GM12872 (cell line): Measurements from ENCODE around the gene PRKAB1.

Experiments used
- TF ChIP-seq, protein P1 (sequence below): IDR thresholded peaks from 3 replicates; pipeline ENCODE4 v1.5.1; 2011; ENCODE audit warnings: low read depth, mild to moderate bottlenecking, low read length, moderate library complexity; ENCODE audit not compliant: insufficient read depth

Gene PRKAB1

DNA sequence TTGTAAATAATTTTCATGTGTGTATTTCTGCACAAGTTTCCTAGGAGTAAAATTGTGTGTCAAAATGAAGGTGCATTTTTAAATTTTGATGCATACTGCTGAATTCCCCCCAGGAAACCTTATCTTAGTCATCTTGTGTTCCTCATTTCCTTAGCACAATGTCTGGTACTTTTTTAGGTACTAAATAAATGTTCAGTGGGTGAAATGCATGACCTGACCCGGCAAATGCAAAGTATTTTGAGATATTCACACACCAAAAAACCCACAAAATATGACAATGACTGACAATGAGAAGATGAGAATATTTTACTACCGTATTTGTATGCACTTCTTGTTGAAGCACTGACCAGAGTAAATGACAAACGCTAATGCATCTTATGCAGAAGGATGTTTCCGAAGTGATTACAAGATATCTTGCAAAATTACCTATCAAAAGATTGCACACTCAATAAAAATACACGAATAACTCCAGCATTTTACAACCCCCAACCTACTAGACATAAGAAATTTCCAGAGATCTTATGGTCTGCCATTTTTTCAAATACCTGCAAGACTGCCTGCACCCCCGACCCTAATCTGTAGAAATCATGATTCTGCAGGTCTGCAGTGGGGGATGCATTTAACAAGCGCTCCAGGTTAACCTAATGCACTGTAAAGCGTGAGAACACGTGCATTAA lies 895 bp upstream of the PRKAB1 start:
- TF ChIP-seq, protein P1, sequence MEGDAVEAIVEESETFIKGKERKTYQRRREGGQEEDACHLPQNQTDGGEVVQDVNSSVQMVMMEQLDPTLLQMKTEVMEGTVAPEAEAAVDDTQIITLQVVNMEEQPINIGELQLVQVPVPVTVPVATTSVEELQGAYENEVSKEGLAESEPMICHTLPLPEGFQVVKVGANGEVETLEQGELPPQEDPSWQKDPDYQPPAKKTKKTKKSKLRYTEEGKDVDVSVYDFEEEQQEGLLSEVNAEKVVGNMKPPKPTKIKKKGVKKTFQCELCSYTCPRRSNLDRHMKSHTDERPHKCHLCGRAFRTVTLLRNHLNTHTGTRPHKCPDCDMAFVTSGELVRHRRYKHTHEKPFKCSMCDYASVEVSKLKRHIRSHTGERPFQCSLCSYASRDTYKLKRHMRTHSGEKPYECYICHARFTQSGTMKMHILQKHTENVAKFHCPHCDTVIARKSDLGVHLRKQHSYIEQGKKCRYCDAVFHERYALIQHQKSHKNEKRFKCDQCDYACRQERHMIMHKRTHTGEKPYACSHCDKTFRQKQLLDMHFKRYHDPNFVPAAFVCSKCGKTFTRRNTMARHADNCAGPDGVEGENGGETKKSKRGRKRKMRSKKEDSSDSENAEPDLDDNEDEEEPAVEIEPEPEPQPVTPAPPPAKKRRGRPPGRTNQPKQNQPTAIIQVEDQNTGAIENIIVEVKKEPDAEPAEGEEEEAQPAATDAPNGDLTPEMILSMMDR, result no peak

DNA sequence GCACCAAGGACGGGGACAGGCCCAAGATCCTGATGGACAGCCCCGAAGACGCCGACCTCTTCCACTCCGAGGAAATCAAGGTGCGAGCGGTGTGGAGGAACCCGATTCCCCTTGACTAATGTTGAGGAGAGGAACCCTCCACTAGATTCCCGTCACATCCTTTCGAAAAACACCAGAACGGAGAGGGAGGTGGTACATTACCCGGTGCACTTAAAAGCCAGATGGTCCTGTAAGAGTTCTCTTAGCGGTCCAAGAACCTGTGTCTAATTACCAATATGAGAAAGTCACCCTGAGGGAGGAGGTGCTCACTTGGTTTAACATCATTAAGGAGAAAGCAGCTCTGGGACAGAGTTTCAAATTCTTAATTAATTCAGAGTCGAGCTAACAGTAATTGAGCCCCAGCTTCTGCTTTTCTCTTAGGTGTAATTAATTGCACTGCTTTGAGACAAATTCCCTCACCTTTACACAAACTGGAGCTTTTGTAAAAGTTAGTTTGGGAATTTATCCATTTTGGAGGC lies 450 bp downstream of the PRKAB1 start:
- TF ChIP-seq, protein P1, result no peak

DNA sequence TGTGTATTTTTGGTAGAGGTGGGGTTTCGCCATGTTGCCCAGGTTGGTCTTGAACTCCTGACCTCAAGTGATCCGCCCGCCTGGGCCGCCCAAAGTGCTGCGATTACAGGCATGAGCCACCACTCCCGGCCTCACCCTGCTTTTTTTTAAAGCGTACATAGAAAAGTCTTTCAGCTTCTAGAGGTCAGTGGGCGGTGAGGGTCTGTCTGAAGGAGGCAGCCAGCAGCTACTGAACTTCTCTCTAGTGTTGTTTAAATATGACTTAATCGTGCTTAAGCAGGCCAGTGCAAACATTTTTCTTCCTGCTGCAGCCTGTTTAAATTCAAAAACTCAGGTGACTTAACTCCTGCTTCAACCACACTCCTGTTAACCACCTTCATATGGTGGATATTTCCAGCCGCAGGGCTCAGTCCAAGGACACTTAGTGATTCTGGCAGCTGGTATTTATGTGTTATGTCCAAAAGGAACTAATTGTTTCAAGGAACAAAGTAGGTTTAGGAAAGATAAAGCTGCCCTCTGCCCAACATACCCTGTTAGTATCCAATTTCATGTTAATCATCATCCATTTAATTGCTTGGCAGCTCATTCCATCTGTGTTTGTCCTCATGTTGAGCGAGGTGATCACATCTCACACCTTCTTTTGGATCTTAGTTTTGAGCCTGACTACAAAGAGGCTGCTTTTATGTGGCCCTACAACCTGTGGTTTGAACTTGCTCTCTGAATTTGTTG lies 2.0 kb downstream of the PRKAB1 start:
- TF ChIP-seq, protein P1, result no peak

DNA sequence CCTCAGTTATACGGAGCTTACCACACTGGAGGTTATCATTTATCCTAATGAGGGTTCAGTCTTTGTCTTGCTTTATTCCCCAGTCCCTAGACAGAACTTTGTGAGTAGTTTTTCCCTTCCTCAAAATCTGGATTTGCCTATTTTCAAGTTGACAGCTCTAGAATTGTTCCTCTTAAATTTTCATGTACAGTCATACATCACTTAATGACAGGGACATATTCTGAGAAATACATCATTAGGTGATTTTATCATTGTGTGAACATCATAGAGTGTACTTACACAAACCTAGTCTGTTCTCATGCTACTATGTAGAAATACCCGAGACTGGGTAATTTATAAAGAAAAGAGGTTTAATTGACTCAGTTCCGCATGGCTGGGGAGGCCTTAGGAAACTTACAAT lies 3.1 kb downstream of the PRKAB1 start:
- TF ChIP-seq, protein P1, result no peak

DNA sequence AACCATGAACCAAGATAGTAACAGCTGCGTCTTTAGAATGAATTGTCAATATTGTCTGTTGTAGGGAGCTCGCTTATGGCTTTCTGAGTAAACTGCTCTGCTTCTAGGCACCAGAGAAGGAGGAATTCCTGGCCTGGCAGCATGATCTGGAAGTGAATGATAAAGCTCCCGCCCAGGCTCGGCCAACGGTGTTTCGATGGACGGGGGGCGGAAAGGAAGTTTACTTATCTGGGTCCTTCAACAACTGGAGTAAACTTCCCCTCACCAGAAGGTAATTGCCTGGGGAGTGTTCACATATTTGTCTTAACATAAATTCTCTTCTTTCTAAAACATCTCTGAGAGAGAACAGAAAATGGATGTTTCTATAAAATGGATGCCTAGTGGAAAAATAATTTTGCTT lies 4.3 kb downstream of the PRKAB1 start:
- TF ChIP-seq, protein P1, result no peak

DNA sequence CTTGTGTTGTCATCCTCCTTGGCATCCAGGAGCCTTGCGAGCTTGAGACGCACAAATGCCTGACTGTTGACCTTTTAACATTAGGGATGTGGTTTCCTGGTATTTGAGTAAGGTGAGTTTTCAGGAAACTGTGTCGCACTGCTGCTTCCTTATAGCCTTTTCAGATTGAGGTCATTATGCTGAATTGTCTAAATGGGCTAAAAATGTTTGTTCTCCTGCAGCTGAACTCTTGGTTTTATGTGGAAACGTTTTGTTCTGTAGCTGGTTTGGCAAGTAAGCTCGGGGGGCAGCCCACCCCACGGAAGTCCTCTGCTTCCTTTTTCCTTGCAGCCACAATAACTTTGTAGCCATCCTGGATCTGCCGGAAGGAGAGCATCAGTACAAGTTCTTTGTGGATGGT lies 5.7 kb downstream of the PRKAB1 start:
- TF ChIP-seq, protein P1, result no peak

DNA sequence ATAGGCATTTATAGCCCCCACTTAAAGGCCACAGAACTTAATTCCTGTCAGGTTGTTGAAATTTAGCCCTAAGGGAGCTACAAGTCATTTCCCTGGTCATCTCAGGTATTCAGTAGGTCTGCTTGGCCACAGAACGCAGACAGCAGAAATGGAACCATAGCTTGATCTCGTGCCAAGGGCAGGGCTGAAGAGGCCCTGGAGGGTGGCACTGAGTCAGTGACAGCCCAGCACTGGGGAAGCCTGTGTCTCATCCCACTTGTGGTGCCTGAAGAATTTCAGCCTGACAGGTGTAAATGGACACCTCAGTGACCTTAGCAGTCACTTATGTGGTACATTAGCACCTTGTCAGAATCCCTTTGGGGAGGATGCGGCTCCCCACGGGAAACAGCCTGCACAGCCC lies 6.6 kb downstream of the PRKAB1 start:
- TF ChIP-seq, protein P1, result no peak
